NCI-H146 (cell line): ENCODE results near the gene RGL3.
"Not testable (repeated sequence)": the region's sequence is repeated elsewhere in the genome, so short reads cannot be mapped to it uniquely, and the experiment has no call there.

ENCODE experiments used
- DNase-seq: peaks from one replicate; lab custom pipeline; 2025; lab: John Stamatoyannopoulos, UW

The RGL3 gene

GRCh38 chr19:11448923-11449554 lies 29.9 kb upstream of the RGL3 start:
- no peak for DNase-seq

GRCh38 chr19:11448410-11448809 lies 29.3 kb upstream of the RGL3 start:
- DNase-seq = no peak

- no peak for DNase-seq
Observed at GRCh38 chr19:11447347-11448262, 28.5 kb upstream of the RGL3 start.

- no peak for DNase-seq
Observed at GRCh38 chr19:11446652-11447301, 27.7 kb upstream of the RGL3 start.

- DNase-seq = no peak
Observed at GRCh38 chr19:11446271-11446651, 27.1 kb upstream of the RGL3 start.

- no peak for DNase-seq
Observed at GRCh38 chr19:11445141-11445540, 26.0 kb upstream of the RGL3 start.

- DNase-seq = no peak
Observed at GRCh38 chr19:11444059-11444458, 24.9 kb upstream of the RGL3 start.

GRCh38 chr19:11437955-11438354 lies 18.8 kb upstream of the RGL3 start:
- DNase-seq = no peak

GRCh38 chr19:11435833-11436313 lies 16.8 kb upstream of the RGL3 start:
- DNase-seq = peak; percentile 43

- peak; percentile 100 for DNase-seq
Observed at GRCh38 chr19:11435057-11435832, 16.1 kb upstream of the RGL3 start, which contains the start of the genes ODAD3 and PRKCSH. TSS of gene ODAD3 (minus strand) at chr19:11435121. CDS start at chr19:11435016, 105 bp downstream. TSS of gene PRKCSH (plus strand) at chr19:11435635. CDS start at chr19:11436118, 483 bp downstream.

- DNase-seq = peak; percentile 67
Observed at GRCh38 chr19:11434703-11435056, 15.6 kb upstream of the RGL3 start.

GRCh38 chr19:11433526-11433925 lies 14.4 kb upstream of the RGL3 start:
- not testable (repeated sequence) for DNase-seq

- no peak for DNase-seq
Observed at GRCh38 chr19:11426656-11427055, 7.5 kb upstream of the RGL3 start.

GRCh38 chr19:11425719-11426457 lies 6.8 kb upstream of the RGL3 start:
- no peak for DNase-seq

GRCh38 chr19:11423791-11424181 lies 4.7 kb upstream of the RGL3 start:
- no peak for DNase-seq

- DNase-seq = no peak
Observed at GRCh38 chr19:11423164-11423790, 4.2 kb upstream of the RGL3 start.

- DNase-seq = peak; percentile 89
Observed at GRCh38 chr19:11422163-11423065, 3.3 kb upstream of the RGL3 start.

- DNase-seq = peak; percentile 89
Observed at GRCh38 chr19:11421371-11422098, 2.4 kb upstream of the RGL3 start.
